H1 (cell line): Measurements from ENCODE around the gene OXER1. TPM values are rescaled to one million over a fixed set of nuclear protein-coding genes. Genes with fewer than 3 reads are reported as not detected.

Experiments used
- CTCF ChIA-PET: fragments of 300-600 bp; sonication (Branson Sonifier 250); formaldehyde crosslinking; loops from one replicate; lab custom pipeline; 2021; ENCODE audit not compliant: partially characterized antibody; lab: Charles Lee
- POLR2A ChIA-PET: fragments of 300-600 bp; sonication (Branson Sonifier 250); formaldehyde crosslinking; loops from one replicate; lab custom pipeline; 2021; ENCODE audit warnings: inconsistent platforms; ENCODE audit not compliant: partially characterized antibody; lab: Charles Lee
- DNase-seq, 2 experiments: peaks; one replicate each; pipeline versions ENCODE4 v3.0.0 to v3.0.0-alpha.2; 2010 to 2022; ENCODE audit warnings: low spot score in 2 of 2, low read depth in 1 of 2, mixed read lengths in 1 of 2
- FAIRE-seq: peaks from 2 replicates; lab custom pipeline; 2011; peaks lifted over from hg19 to GRCh38; lab: Jason Lieb, UNC
- H2AFZ ChIP-seq: 2 replicates; pipeline ENCODE4 v1.8.1; 2012; ENCODE audit warnings: low read length, inconsistent platforms
- H2AK5ac ChIP-seq: 2 replicates; pipeline ENCODE4 v1.6.1; 2013; ENCODE audit warnings: low read depth, low read length
- H2BK120ac ChIP-seq: replicated peaks from 2 replicates; pipeline ENCODE3; 2013; ENCODE audit warnings: low read depth, low read length, inconsistent platforms
- H2BK12ac ChIP-seq: 2 replicates; pipeline ENCODE4 v1.6.1; 2013; ENCODE audit warnings: low read depth, low read length
- H2BK15ac ChIP-seq: 2 replicates; pipeline ENCODE4 v1.6.1; 2013; ENCODE audit warnings: low read length
- H2BK20ac ChIP-seq: 2 replicates; pipeline ENCODE4 v1.6.1; 2013; ENCODE audit warnings: low read length
- H2BK5ac ChIP-seq: 2 replicates; pipeline ENCODE4 v1.6.1; 2013; ENCODE audit warnings: low read depth, low read length
- H3K14ac ChIP-seq: 2 replicates; pipeline ENCODE4 v1.6.1; 2013; ENCODE audit warnings: inconsistent platforms; ENCODE audit not compliant: insufficient read length
- H3K18ac ChIP-seq: 2 replicates; pipeline ENCODE4 v1.6.1; 2013; ENCODE audit warnings: low read length; ENCODE audit errors: extremely low read depth
- H3K23ac ChIP-seq: 2 replicates; pipeline ENCODE4 v1.6.1; 2013; ENCODE audit warnings: inconsistent platforms; ENCODE audit not compliant: insufficient read length
- H3K23me2 ChIP-seq: 2 replicates; pipeline ENCODE4 v1.6.1; 2013; ENCODE audit warnings: low read depth, low read length
- H3K27ac ChIP-seq: 2 replicates; pipeline ENCODE4 v1.6.1; 2011; ENCODE audit warnings: low read depth, low read length, inconsistent platforms
- H3K27me3 ChIP-seq, 4 experiments: replicated peaks in 1 of 4; 1 replicate in 1 of 4; 2 replicates in 3 of 4; pipeline versions ENCODE4 v1.6.1 to v1.8.1; 2011 to 2013; ENCODE audit warnings: low read length in 3 of 4, mild to moderate bottlenecking in 3 of 4, inconsistent platforms in 2 of 4, mixed read lengths in 2 of 4, moderate library complexity in 1 of 4; ENCODE audit not compliant: control insufficient read depth in 3 of 4, insufficient read depth in 3 of 4; ENCODE audit errors: extremely low read depth in 1 of 4
- H3K36me3 ChIP-seq, 4 experiments: 2 replicates each; pipeline versions ENCODE4 v1.6.1 to v1.8.1; 2011 to 2013; ENCODE audit warnings: mild to moderate bottlenecking in 4 of 4, low read length in 3 of 4, moderate library complexity in 2 of 4, control low read depth in 1 of 4, inconsistent platforms in 1 of 4; ENCODE audit not compliant: insufficient read depth in 4 of 4, control insufficient read depth in 2 of 4
- H3K4ac ChIP-seq: replicated peaks from 2 replicates; pipeline ENCODE3; 2013; ENCODE audit warnings: low read length, low read depth, mixed read lengths, inconsistent platforms; ENCODE audit not compliant: insufficient read length
- H3K4me1 ChIP-seq, 4 experiments: replicated peaks in 1 of 4; 1 replicate in 1 of 4; 2 replicates in 3 of 4; pipeline versions ENCODE4 v1.6.1 to v1.8.1; 2011 to 2013; ENCODE audit warnings: low read length in 3 of 4, inconsistent platforms in 2 of 4, mixed read lengths in 1 of 4; ENCODE audit not compliant: insufficient read depth in 4 of 4, control insufficient read depth in 3 of 4
- H3K4me2 ChIP-seq, 2 experiments: 2 replicates each; pipeline versions ENCODE4 v1.6.1 to v1.8.1; 2011 to 2013; ENCODE audit warnings: low read depth in 2 of 2, low read length in 2 of 2, control low read depth in 1 of 2, inconsistent platforms in 1 of 2, mild to moderate bottlenecking in 1 of 2; ENCODE audit not compliant: insufficient read depth in 1 of 2
- H3K4me3 ChIP-seq, 4 experiments: fragments of 200-600, 300-600 bp in 1 of 4; sonication (generic), shearing (Covaris generic), sonication (Bioruptor Twin) in 1 of 4; 2 replicates each; pipeline versions ENCODE4 v1.5.1 to v1.8.1; 2011 to 2016; ENCODE audit warnings: low read length in 4 of 4, low read depth in 3 of 4, control low read depth in 2 of 4, inconsistent platforms in 2 of 4, mild to moderate bottlenecking in 2 of 4, mixed read lengths in 1 of 4, moderate library complexity in 1 of 4; ENCODE audit not compliant: insufficient read depth in 2 of 4; ENCODE audit errors: extremely low read depth in 1 of 4
- H3K56ac ChIP-seq: replicated peaks from 2 replicates; pipeline ENCODE3; 2013; ENCODE audit warnings: low read depth, mild to moderate bottlenecking, mixed read lengths, low read length, inconsistent platforms; ENCODE audit not compliant: insufficient read length
- H3K79me1 ChIP-seq: 2 replicates; pipeline ENCODE4 v1.6.1; 2013; ENCODE audit warnings: low read depth, low read length, control low read depth
- H3K79me2 ChIP-seq, 2 experiments: 2 replicates each; pipeline versions ENCODE4 v1.6.1 to v1.8.1; 2012 to 2013; ENCODE audit warnings: low read length in 2 of 2, mild to moderate bottlenecking in 2 of 2, inconsistent platforms in 1 of 2; ENCODE audit not compliant: insufficient read depth in 2 of 2, control insufficient read depth in 1 of 2
- H3K9ac ChIP-seq, 4 experiments: replicated peaks in 1 of 4; 1 replicate in 1 of 4; 2 replicates in 3 of 4; pipeline versions ENCODE4 v1.6.1 to v1.8.1; 2011 to 2013; ENCODE audit warnings: low read depth in 3 of 4, low read length in 3 of 4, control low read depth in 2 of 4, mild to moderate bottlenecking in 2 of 4, moderate library complexity in 2 of 4, inconsistent platforms in 1 of 4; ENCODE audit errors: extremely low read depth in 1 of 4
- H3K9me3 ChIP-seq, 2 experiments: 2 replicates each; pipeline versions ENCODE4 v1.6.1 to v1.8.1; 2012 to 2013; ENCODE audit warnings: mild to moderate bottlenecking in 2 of 2, moderate library complexity in 2 of 2, control low read depth in 1 of 2, inconsistent platforms in 1 of 2, low read depth in 1 of 2, low read length in 1 of 2, mixed read lengths in 1 of 2; ENCODE audit not compliant: insufficient read depth in 2 of 2
- H4K20me1 ChIP-seq, 2 experiments: replicated peaks in 1 of 2; 2 replicates each; pipeline versions ENCODE3 to v1.8.1; 2011 to 2013; ENCODE audit warnings: inconsistent platforms in 2 of 2, low read length in 2 of 2, mild to moderate bottlenecking in 1 of 2; ENCODE audit not compliant: insufficient read depth in 2 of 2, control insufficient read depth in 1 of 2
- H4K5ac ChIP-seq: 2 replicates; pipeline ENCODE4 v1.6.1; 2013; ENCODE audit warnings: low read length, low read depth, mixed read lengths, inconsistent platforms; ENCODE audit not compliant: insufficient read length
- H4K8ac ChIP-seq: 2 replicates; pipeline ENCODE4 v1.8.0; 2013; ENCODE audit warnings: mild to moderate bottlenecking, moderate library complexity, low read length, inconsistent platforms; ENCODE audit not compliant: insufficient read depth; ENCODE audit errors: extremely low read depth
- H4K91ac ChIP-seq: replicated peaks from 2 replicates; pipeline ENCODE3; 2013; ENCODE audit warnings: low read length, mixed read lengths, inconsistent platforms; ENCODE audit not compliant: insufficient read length
- BACH1 ChIP-seq: IDR thresholded peaks from 2 replicates; pipeline ENCODE4 v1.6.1; 2012; ENCODE audit warnings: low read length, improper control_type of control experiment
- CBX5 ChIP-seq: fragments of 300-800, 300-1000 bp; sonication (generic); IDR thresholded peaks from 2 replicates; pipeline ENCODE4 v1.7.1; 2016; ENCODE audit warnings: antibody characterized with exemption, low read length, low read depth
- EGR1 ChIP-seq: IDR thresholded peaks from 2 replicates; pipeline ENCODE4 v1.6.1; 2011; ENCODE audit warnings: low read depth, low read length, borderline replicate concordance
- KDM1A ChIP-seq: fragments of 200-600, 300-600 bp; sonication (generic); IDR thresholded peaks from 2 replicates; pipeline ENCODE4 v1.7.1; 2016; ENCODE audit warnings: mild to moderate bottlenecking, low read length, borderline replicate concordance
- WGBS, 2 experiments: shearing (Covaris generic) in 1 of 2; methylation state at CpG; one replicate each; pipeline versions ENCODE4 v1.1.6 to v1.1.7; 2013 to 2015; ENCODE audit warnings: low lambda C conversion rate in 2 of 2, mixed read lengths in 2 of 2, inconsistent platforms in 1 of 2, low coverage in 1 of 2, missing lambda C conversion rate in 1 of 2; ENCODE audit not compliant: insufficient replicate concordance in 2 of 2, insufficient coverage in 1 of 2, insufficient read length in 1 of 2; ENCODE audit errors: extremely low coverage in 1 of 2, missing lambda C conversion rate in 1 of 2; 5-methylcytosine and 5-hydroxymethylcytosine counted together
- polyA plus RNA-seq, 7 experiments: library from polyadenylated mRNA; depleted of rRNA in 3 of 7; stranded (reverse) in 5 of 7; unstranded in 2 of 7; fragments of >200 nt in 5 of 7; fragments of 200-250 nt in 2 of 7; gene quantifications; 1 replicate in 5 of 7; 2 replicates in 1 of 7; 4 replicates in 1 of 7; pipeline versions ENCODE4 v1.2.1 to v1.2.3, GENCODE V29; 2011 to 2013; ENCODE audit warnings: missing spikeins in 2 of 7, mixed read lengths in 2 of 7
- total RNA-seq: library from RNA; stranded (reverse); fragmentation: NEBNext Ultra II Directional; extraction: Animal tissue kit (Norgen Biotek cat#: 25700); gene quantifications from 2 replicates; pipeline ENCODE4 v1.2.1, GENCODE V29; 2021

OXER1 gene
- total and polyA plus RNA-seq, 2 of the 8 experiments (the other 6 are each of a cell fraction or from before 2014, with no cell fraction given), result 1.2 to 2.9 TPM

DNA sequence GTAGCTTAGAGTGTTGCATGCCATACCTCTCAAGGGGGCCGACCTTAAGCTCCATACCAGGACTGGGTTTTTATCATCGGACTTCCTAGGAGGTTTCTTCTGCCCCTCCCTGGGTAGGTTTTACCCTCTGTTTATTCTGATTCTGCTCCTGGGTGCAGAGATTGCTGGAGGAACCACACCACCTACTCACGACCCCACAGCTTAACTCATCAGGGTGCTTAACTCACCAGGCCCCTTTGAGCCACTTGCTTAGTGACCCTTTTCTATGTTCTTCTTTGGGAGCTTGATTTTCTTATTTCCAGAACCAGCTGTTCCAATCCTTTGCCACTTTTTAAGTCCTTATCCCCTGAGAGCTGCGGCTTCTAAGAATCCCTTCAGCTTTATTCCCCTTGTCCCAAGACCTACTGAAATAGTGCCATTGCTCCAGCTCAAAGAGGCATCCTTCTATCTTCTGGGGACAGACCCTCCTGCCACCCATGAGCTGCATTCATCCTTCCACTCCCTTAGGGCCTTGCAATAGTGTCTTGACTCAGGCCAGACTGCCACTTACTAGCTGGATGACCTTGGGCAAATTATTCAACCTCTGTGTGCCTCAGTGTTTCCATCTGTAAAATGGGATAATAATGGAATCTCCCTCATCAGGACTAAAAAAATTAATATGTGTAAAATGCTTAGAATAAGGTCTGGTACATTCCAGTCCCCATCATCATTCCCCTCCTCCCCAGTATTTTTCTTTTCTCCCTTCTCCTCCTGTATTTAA lies 5.8 kb downstream of the OXER1 start:
- Histone ChIP-seq H3K9me3 (no peaks in the 10 kb centered on the region), H2BK120ac (no peak overlapping the region), H3K23me2 (no peaks in the 10 kb centered on the region), H3K4ac (no peak overlapping the region), H3K79me1 (no peaks in the 10 kb centered on the region; the same call in 1 of the 2 replicates), H3K4me1 (no peaks in the 10 kb centered on the region), H3K23ac (no peak overlapping the region), H4K91ac (no peak overlapping the region), H3K79me2 (no peaks in the 10 kb centered on the region), H3K56ac (no peak overlapping the region), H3K36me3 (peaks cover 0 to 3% (median 0%) of the 10 kb centered on the region in 4 experiments; a peak in 3 of 8 replicates), H3K27ac (no peak overlapping the region), H2BK5ac (no peak overlapping the region), H3K18ac (no peak overlapping the region), H2AK5ac (no peak overlapping the region), H2BK15ac (no peak overlapping the region), H4K20me1 (no peaks in the 10 kb centered on the region), H3K27me3 (no peaks in the 10 kb centered on the region), H3K9ac (no peak overlapping the region), H2AFZ (no peak overlapping the region), H3K4me2 (no peak overlapping the region), H3K14ac (no peak overlapping the region), H3K4me3 (no peak overlapping the region), H4K8ac (no peak overlapping the region; the same call in 1 of the 2 replicates), H4K5ac (no peak overlapping the region), H2BK20ac (no peak overlapping the region), H2BK12ac (no peak overlapping the region)
- TF ChIP-seq BACH1 (no peak), KDM1A (peak; percentile 44; the same call in 1 of the 2 replicates), EGR1 (no peak), CBX5 (no peak)
- POLR2A ChIA-PET, result interaction anchor here (1.0 to 1.8 kb wide), 4 partner anchors 10 to 416 kb away, joined by 3 to 4 read pairs (median 4); no protein-coding TSS in a partner anchor
- DNase-seq (no peak), FAIRE-seq (no peak)
- 88% methylated on average over 4 of the region's 4 CpGs; no CpG with 5 or more reads in 1 of the 2 experiments for WGBS, 2 experiments
- CTCF ChIA-PET, result interaction anchor here (1.2 to 4.5 kb wide), 5 partner anchors 11 to 36 kb away, joined by 3 to 23 read pairs (median 7); no protein-coding TSS in a partner anchor
